Keratinocyte (primary cell): ENCODE measurements around the gene PRODH. TPM values are rescaled to one million over a fixed set of nuclear protein-coding genes. Genes with fewer than 3 reads are reported as not detected.
"Not testable (repeated sequence)": the region's sequence is repeated elsewhere in the genome, so short reads cannot be mapped to it uniquely, and the experiment has no call there.

Experiments used
- DNase-seq: peaks from one replicate; pipeline ENCODE4 v3.0.0-alpha.2; 2011; ENCODE audit warnings: low read depth, missing footprints, low spot score
- FAIRE-seq: peaks from 2 replicates; lab custom pipeline; 2011; peaks lifted over from hg19 to GRCh38; lab: Jason Lieb, UNC
- H2AFZ ChIP-seq: 2 replicates; pipeline ENCODE4 v1.6.0; 2012; ENCODE audit warnings: low read length, control low read depth, inconsistent platforms; ENCODE audit not compliant: control insufficient read depth
- H3K27ac ChIP-seq: 2 replicates; pipeline ENCODE4 v1.5.1; 2011; ENCODE audit warnings: low read length; ENCODE audit not compliant: control insufficient read depth, insufficient read depth
- H3K27me3 ChIP-seq: 3 replicates; pipeline ENCODE4 v1.6.0; 2011; ENCODE audit warnings: low read length; ENCODE audit not compliant: control insufficient read depth, insufficient read depth; ENCODE audit errors: extremely low read depth
- H3K36me3 ChIP-seq, 2 experiments: 2 replicates in 1 of 2; 3 replicates in 1 of 2; pipeline ENCODE4 v1.5.1; 2011; ENCODE audit warnings: low read length in 2 of 2, mild to moderate bottlenecking in 1 of 2; ENCODE audit not compliant: control insufficient read depth in 2 of 2, insufficient read depth in 2 of 2; ENCODE audit errors: extremely low read depth in 1 of 2
- H3K4me1 ChIP-seq: 3 replicates; pipeline ENCODE4 v1.5.1; 2011; ENCODE audit warnings: low read length; ENCODE audit not compliant: control insufficient read depth, insufficient read depth; ENCODE audit errors: extremely low read depth
- H3K4me2 ChIP-seq: 3 replicates; pipeline ENCODE4 v1.6.0; 2011; ENCODE audit warnings: low read depth, low read length; ENCODE audit not compliant: control insufficient read depth, insufficient read depth; ENCODE audit errors: extremely low read depth
- H3K4me3 ChIP-seq, 3 experiments: fragments of 200-600 bp in 1 of 3; sonication (generic) in 1 of 3; 2 replicates in 2 of 3; 3 replicates in 1 of 3; pipeline ENCODE4 v1.5.1; 2011 to 2016; ENCODE audit warnings: low read length in 3 of 3, mild to moderate bottlenecking in 3 of 3, control low read depth in 2 of 3, inconsistent platforms in 1 of 3, low read depth in 1 of 3, mixed read lengths in 1 of 3, mixed run types in 1 of 3, moderate library complexity in 1 of 3; ENCODE audit not compliant: control insufficient read depth in 2 of 3, insufficient read depth in 2 of 3; ENCODE audit errors: extremely low read depth in 1 of 3
- H3K79me2 ChIP-seq: 2 replicates; pipeline ENCODE4 v1.6.0; 2012; ENCODE audit warnings: low read length; ENCODE audit not compliant: control insufficient read depth, insufficient read depth
- H3K9ac ChIP-seq: 3 replicates; pipeline ENCODE4 v1.6.0; 2011; ENCODE audit warnings: low read length; ENCODE audit not compliant: control insufficient read depth, insufficient read depth; ENCODE audit errors: extremely low read depth
- H3K9me1 ChIP-seq: 3 replicates; pipeline ENCODE4 v1.6.0; 2011; ENCODE audit warnings: low read length; ENCODE audit not compliant: control insufficient read depth, insufficient read depth; ENCODE audit errors: extremely low read depth
- H3K9me3 ChIP-seq: 2 replicates; pipeline ENCODE4 v1.5.1; 2012; ENCODE audit warnings: low read depth, low read length; ENCODE audit not compliant: control insufficient read depth
- H4K20me1 ChIP-seq: 3 replicates; pipeline ENCODE4 v1.6.0; 2011; ENCODE audit warnings: low read length; ENCODE audit not compliant: control insufficient read depth, insufficient read depth; ENCODE audit errors: extremely low read depth
- CTCF ChIP-seq, 3 experiments: IDR thresholded peaks in 1 of 3; conservative IDR thresholded peaks in 1 of 3; optimal IDR thresholded peaks in 1 of 3; 2 replicates in 2 of 3; 3 replicates in 1 of 3; pipeline versions ENCODE3 to v1.5.1; 2011; ENCODE audit warnings: low read length in 3 of 3, mild to moderate bottlenecking in 3 of 3, moderate library complexity in 2 of 3, control low read depth in 1 of 3, inconsistent platforms in 1 of 3; ENCODE audit not compliant: insufficient read depth in 2 of 3; ENCODE audit errors: extremely low read depth in 1 of 3
- EZH2 ChIP-seq: IDR thresholded peaks from one replicate; pipeline ENCODE4 v1.6.1; 2012; ENCODE audit warnings: inconsistent platforms, mild to moderate bottlenecking, low read length, moderate library complexity
- dilution Hi-C: fragments of 300-500 bp; cut with MboI; formaldehyde crosslinking; loops from one replicate; pipeline ENCODE4 v1.7.0; 2020; ENCODE audit warnings: low sequenced_read_pairs; ENCODE audit not compliant: extremely low pct_ligation_motif_present
- polyA plus RNA-seq, 5 experiments: library from polyadenylated mRNA; depleted of rRNA in 3 of 5; stranded (reverse) in 3 of 5; stranded (forward) in 1 of 5; unstranded in 1 of 5; fragments of >200 nt; gene quantifications; 1 replicate in 1 of 5; 2 replicates in 3 of 5; 3 replicates in 1 of 5; pipeline versions ENCODE4 v1.2.1 to v1.2.3, GENCODE V29; 2011 to 2012; ENCODE audit warnings: missing spikeins in 2 of 5, low read depth in 1 of 5, low replicate concordance in 1 of 5

The PRODH gene
- polyA plus RNA-seq, 1 donor (not counting 4 experiments of a cell fraction or from before 2014, with no cell fraction given): 12.3 TPM

GRCh38 chr22:18934688-18935087 lies 1.4 kb downstream of the PRODH start:
- H3K79me2 ChIP-seq, dilution Hi-C loops, H3K9ac ChIP-seq, H2AFZ ChIP-seq, H3K4me1 ChIP-seq, H3K4me2 ChIP-seq, H3K27ac ChIP-seq, H3K36me3 ChIP-seq, H3K9me1 ChIP-seq, FAIRE-seq, H3K9me3 ChIP-seq, H3K4me3 ChIP-seq, H4K20me1 ChIP-seq, DNase-seq, H3K27me3 ChIP-seq: not testable (repeated sequence)

- FAIRE-seq: no peak
Measured at GRCh38 chr22:18933914-18934313, 2.2 kb downstream of the PRODH start.

More at GRCh38 chr22:18933914-18934313, 2.2 kb downstream of the PRODH start:
- no peak overlapping the region for H3K4me3 ChIP-seq
- H3K27ac ChIP-seq: no peak overlapping the region
- no peak overlapping the region for H3K4me2 ChIP-seq
- H3K9me1 ChIP-seq: no peaks in the 10 kb centered on the region
- no peaks in the 10 kb centered on the region for H3K9me3 ChIP-seq
- H3K27me3 ChIP-seq: no peaks in the 10 kb centered on the region
- no peak overlapping the region for H2AFZ ChIP-seq
- H3K36me3 ChIP-seq: no peaks in the 10 kb centered on the region
- H3K9ac ChIP-seq: no peak overlapping the region
- TF ChIP-seq CTCF (optimal IDR thresholded peaks at IDR 0.05 in 1 of 3, IDR thresholded peaks at IDR 0.05 in 1 of 3, conservative IDR thresholded peaks at IDR 0.05 in 1 of 3; ENCODE audit: extremely low read depth in 1 of 3, insufficient read depth in 2 of 3, low read length in 3 of 3) (no peak), EZH2 (no peak)
- H4K20me1 ChIP-seq: no peaks in the 10 kb centered on the region
- dilution Hi-C loops: no loop called here
- H3K79me2 ChIP-seq: no peaks in the 10 kb centered on the region
- no peak for DNase-seq
- H3K4me1 ChIP-seq: no peaks in the 10 kb centered on the region
